ENCODE data around the gene SCN5A.

The SCN5A gene

GRCh38 chr3:38597502-38598060, 51.9 kb downstream of the SCN5A start:
- no peak overlapping the region for H3K4me2 ChIP-seq (ENCODE audit: low read length)
- H3K9ac ChIP-seq (ENCODE audit: low read depth, low read length): no peak overlapping the region
- no peaks in the 10 kb centered on the region for H3K4me1 ChIP-seq (ENCODE audit: control insufficient read depth, insufficient read depth, low read length)
- no peaks in the 10 kb centered on the region for H3K27me3 ChIP-seq (ENCODE audit: control insufficient read depth, insufficient read depth, low read length)
- H3K4me3 ChIP-seq (ENCODE audit: low read length): no peak overlapping the region
- peaks cover 4% of the 10 kb centered on the region for H3K36me3 ChIP-seq (ENCODE audit: insufficient read depth, low read length)
- no peaks in the 10 kb centered on the region for H3K9me3 ChIP-seq (replicated peaks; ENCODE audit: low read length)

- no peak overlapping the region for H3K9ac ChIP-seq (ENCODE audit: low read depth, low read length)
- H3K4me2 ChIP-seq (ENCODE audit: low read length): no peak overlapping the region
- no peaks in the 10 kb centered on the region for H3K9me3 ChIP-seq (replicated peaks; ENCODE audit: low read length)
- H3K4me1 ChIP-seq (ENCODE audit: control insufficient read depth, insufficient read depth, low read length): no peaks in the 10 kb centered on the region
- no peaks in the 10 kb centered on the region for H3K27me3 ChIP-seq (ENCODE audit: control insufficient read depth, insufficient read depth, low read length)
- no peak overlapping the region for H3K4me3 ChIP-seq (ENCODE audit: low read length)
- H3K36me3 ChIP-seq (ENCODE audit: insufficient read depth, low read length): no peaks in the 10 kb centered on the region
Observed at GRCh38 chr3:38595393-38595792, 54.1 kb downstream of the SCN5A start.

- Histone ChIP-seq H3K4me3 (ENCODE audit: low read length) (no peak overlapping the region), H3K4me2 (ENCODE audit: low read length) (no peak overlapping the region), H3K36me3 (ENCODE audit: insufficient read depth, low read length) (no peaks in the 10 kb centered on the region), H3K4me1 (ENCODE audit: control insufficient read depth, insufficient read depth, low read length) (no peaks in the 10 kb centered on the region), H3K9ac (ENCODE audit: low read depth, low read length) (no peak overlapping the region), H3K9me3 (replicated peaks; ENCODE audit: low read length) (no peaks in the 10 kb centered on the region), H3K27me3 (ENCODE audit: control insufficient read depth, insufficient read depth, low read length) (no peaks in the 10 kb centered on the region)
Observed at GRCh38 chr3:38590521-38590920, 59.0 kb downstream of the SCN5A start.

GRCh38 chr3:38588995-38589937, 60.2 kb downstream of the SCN5A start:
- no peaks in the 10 kb centered on the region for H3K27me3 ChIP-seq (ENCODE audit: control insufficient read depth, insufficient read depth, low read length)
- no peaks in the 10 kb centered on the region for H3K4me1 ChIP-seq (ENCODE audit: control insufficient read depth, insufficient read depth, low read length)
- no peak overlapping the region for H3K4me2 ChIP-seq (ENCODE audit: low read length)
- H3K36me3 ChIP-seq (ENCODE audit: insufficient read depth, low read length): no peaks in the 10 kb centered on the region
- no peaks in the 10 kb centered on the region for H3K9me3 ChIP-seq (replicated peaks; ENCODE audit: low read length)
- no peak overlapping the region for H3K4me3 ChIP-seq (ENCODE audit: low read length)
- no peak overlapping the region for H3K9ac ChIP-seq (ENCODE audit: low read depth, low read length)

- H3K4me2 ChIP-seq (ENCODE audit: low read length): no peak overlapping the region
- H3K36me3 ChIP-seq (ENCODE audit: insufficient read depth, low read length): no peaks in the 10 kb centered on the region
- no peak overlapping the region for H3K9ac ChIP-seq (ENCODE audit: low read depth, low read length)
- H3K4me1 ChIP-seq (ENCODE audit: control insufficient read depth, insufficient read depth, low read length): no peaks in the 10 kb centered on the region
- H3K27me3 ChIP-seq (ENCODE audit: control insufficient read depth, insufficient read depth, low read length): no peaks in the 10 kb centered on the region
- H3K4me3 ChIP-seq (ENCODE audit: low read length): no peak overlapping the region
- no peaks in the 10 kb centered on the region for H3K9me3 ChIP-seq (replicated peaks; ENCODE audit: low read length)
Observed at GRCh38 chr3:38588371-38588971, 61.0 kb downstream of the SCN5A start.

- Histone ChIP-seq H3K4me3 (ENCODE audit: low read length) (no peak overlapping the region), H3K27me3 (ENCODE audit: control insufficient read depth, insufficient read depth, low read length) (no peaks in the 10 kb centered on the region), H3K36me3 (ENCODE audit: insufficient read depth, low read length) (no peaks in the 10 kb centered on the region), H3K4me1 (ENCODE audit: control insufficient read depth, insufficient read depth, low read length) (no peaks in the 10 kb centered on the region), H3K9ac (ENCODE audit: low read depth, low read length) (no peak overlapping the region), H3K9me3 (replicated peaks; ENCODE audit: low read length) (no peaks in the 10 kb centered on the region), H3K4me2 (ENCODE audit: low read length) (no peak overlapping the region)
Observed at GRCh38 chr3:38587548-38588131, 61.8 kb downstream of the SCN5A start.

- Histone ChIP-seq H3K9ac (ENCODE audit: low read depth, low read length) (no peak overlapping the region), H3K4me2 (ENCODE audit: low read length) (no peak overlapping the region)
Observed at GRCh38 chr3:38586546-38587520, 62.7 kb downstream of the SCN5A start.

GRCh38 chr3:38585791-38586420, 63.6 kb downstream of the SCN5A start:
- Histone ChIP-seq H3K9me3 (replicated peaks; ENCODE audit: low read length) (no peaks in the 10 kb centered on the region), H3K36me3 (ENCODE audit: insufficient read depth, low read length) (no peaks in the 10 kb centered on the region), H3K4me3 (ENCODE audit: low read length) (no peak overlapping the region), H3K27me3 (ENCODE audit: control insufficient read depth, insufficient read depth, low read length) (no peaks in the 10 kb centered on the region), H3K4me2 (ENCODE audit: low read length) (no peak overlapping the region), H3K9ac (ENCODE audit: low read depth, low read length) (no peak overlapping the region), H3K4me1 (ENCODE audit: control insufficient read depth, insufficient read depth, low read length) (no peaks in the 10 kb centered on the region)

More at GRCh38 chr3:38586546-38587520, 62.7 kb downstream of the SCN5A start:
- no peaks in the 10 kb centered on the region for H3K9me3 ChIP-seq (replicated peaks; ENCODE audit: low read length)
- no peaks in the 10 kb centered on the region for H3K4me1 ChIP-seq (ENCODE audit: control insufficient read depth, insufficient read depth, low read length)
- no peaks in the 10 kb centered on the region for H3K27me3 ChIP-seq (ENCODE audit: control insufficient read depth, insufficient read depth, low read length)
- H3K36me3 ChIP-seq (ENCODE audit: insufficient read depth, low read length): no peaks in the 10 kb centered on the region
- no peak overlapping the region for H3K4me3 ChIP-seq (ENCODE audit: low read length)

- Histone ChIP-seq H3K4me3 (ENCODE audit: low read length) (no peak overlapping the region), H3K9ac (ENCODE audit: low read depth, low read length) (no peak overlapping the region), H3K4me1 (ENCODE audit: control insufficient read depth, insufficient read depth, low read length) (peaks cover 2% of the 10 kb centered on the region), H3K4me2 (ENCODE audit: low read length) (no peak overlapping the region), H3K9me3 (replicated peaks; ENCODE audit: low read length) (no peaks in the 10 kb centered on the region), H3K36me3 (ENCODE audit: insufficient read depth, low read length) (no peaks in the 10 kb centered on the region), H3K27me3 (ENCODE audit: control insufficient read depth, insufficient read depth, low read length) (no peaks in the 10 kb centered on the region)
Observed at GRCh38 chr3:38583688-38584087, 65.8 kb downstream of the SCN5A start.

GRCh38 chr3:38582941-38583645, 66.4 kb downstream of the SCN5A start:
- H3K27me3 ChIP-seq (ENCODE audit: control insufficient read depth, insufficient read depth, low read length): no peaks in the 10 kb centered on the region
- H3K9me3 ChIP-seq (replicated peaks; ENCODE audit: low read length): no peaks in the 10 kb centered on the region
- no peak overlapping the region for H3K4me3 ChIP-seq (ENCODE audit: low read length)
- no peak overlapping the region for H3K9ac ChIP-seq (ENCODE audit: low read depth, low read length)
- no peaks in the 10 kb centered on the region for H3K36me3 ChIP-seq (ENCODE audit: insufficient read depth, low read length)
- H3K4me2 ChIP-seq (ENCODE audit: low read length): no peak overlapping the region
- peaks cover 2% of the 10 kb centered on the region for H3K4me1 ChIP-seq (ENCODE audit: control insufficient read depth, insufficient read depth, low read length)

Measured in skeletal muscle satellite cell (primary cell).